ENCODE data around the gene ABCF1. TPM values are rescaled to one million over a fixed set of nuclear protein-coding genes. Genes with fewer than 3 reads are reported as not detected.
A peak's percentile ranks its signal among the peaks of the same experiment; 100 is the strongest.

ABCF1 gene
- total RNA-seq, 1 experiment from 2014 or later, result 101 TPM

- no peaks in the 10 kb centered on the region for H3K9me3 Mint-ChIP-seq
- H3K36me3 Mint-ChIP-seq, result peaks cover 2% of the 10 kb centered on the region; the same call in 1 of the 2 replicates
- H3K27ac Mint-ChIP-seq, result no peak overlapping the region
- peaks cover 10% of the 10 kb centered on the region for H3K4me1 Mint-ChIP-seq
- POLR2A ChIA-PET, result interaction anchor here (0.9 to 1.4 kb wide), 3 partner anchors 9 to 57 kb away, joined by 3 read pairs; no protein-coding TSS in a partner anchor
- CTCF ChIA-PET, result interaction anchor here (0.6 to 5.9 kb wide), 39 partner anchors 9 to 569 kb away, joined by 3 to 212 read pairs (median 5); partner anchors contain the start of genes ABCF1, NRM and TRIM39
- no peak for TF ChIP-seq GABPB1 (CRISPR knock-in tag; IDR thresholded peaks at IDR 0.05)
- 0 out of 2 replicates have a peak, but pooled peaks have one; percentile 27 for TF ChIP-seq SP1 (CRISPR knock-in tag; conservative IDR thresholded peaks at IDR 0.05)
- TF ChIP-seq, protein P1, sequence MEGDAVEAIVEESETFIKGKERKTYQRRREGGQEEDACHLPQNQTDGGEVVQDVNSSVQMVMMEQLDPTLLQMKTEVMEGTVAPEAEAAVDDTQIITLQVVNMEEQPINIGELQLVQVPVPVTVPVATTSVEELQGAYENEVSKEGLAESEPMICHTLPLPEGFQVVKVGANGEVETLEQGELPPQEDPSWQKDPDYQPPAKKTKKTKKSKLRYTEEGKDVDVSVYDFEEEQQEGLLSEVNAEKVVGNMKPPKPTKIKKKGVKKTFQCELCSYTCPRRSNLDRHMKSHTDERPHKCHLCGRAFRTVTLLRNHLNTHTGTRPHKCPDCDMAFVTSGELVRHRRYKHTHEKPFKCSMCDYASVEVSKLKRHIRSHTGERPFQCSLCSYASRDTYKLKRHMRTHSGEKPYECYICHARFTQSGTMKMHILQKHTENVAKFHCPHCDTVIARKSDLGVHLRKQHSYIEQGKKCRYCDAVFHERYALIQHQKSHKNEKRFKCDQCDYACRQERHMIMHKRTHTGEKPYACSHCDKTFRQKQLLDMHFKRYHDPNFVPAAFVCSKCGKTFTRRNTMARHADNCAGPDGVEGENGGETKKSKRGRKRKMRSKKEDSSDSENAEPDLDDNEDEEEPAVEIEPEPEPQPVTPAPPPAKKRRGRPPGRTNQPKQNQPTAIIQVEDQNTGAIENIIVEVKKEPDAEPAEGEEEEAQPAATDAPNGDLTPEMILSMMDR (IDR thresholded peaks at IDR 0.05), result peak; percentile 97
- TF ChIP-seq GRHL2 (CRISPR knock-in tag; IDR thresholded peaks at IDR 0.05; ENCODE audit: insufficient replicate concordance, severe bottlenecking), result no peak
- ATAC-seq, result peak; percentile 85
- H3K4me3 Mint-ChIP-seq, result peak overlapping the region; percentile 74
- no peaks in the 10 kb centered on the region; the same call in 1 of the 2 replicates for H3K27me3 Mint-ChIP-seq (ENCODE audit: low read depth)
- peak; percentile 80 for DNase-seq (ENCODE audit: low spot score)
Observed at GRCh38 chr6:30541515-30542403, 29.5 kb upstream of the ABCF1 start.

GRCh38 chr6:30542404-30542725, 28.9 kb upstream of the ABCF1 start:
- TF ChIP-seq ZBTB21 (CRISPR knock-in tag; IDR thresholded peaks at IDR 0.05; ENCODE audit: borderline replicate concordance), result no peak
- TF ChIP-seq MXD4 (CRISPR knock-in tag; IDR thresholded peaks at IDR 0.05; ENCODE audit: borderline replicate concordance), result no peak
- no peak for TF ChIP-seq ZNF671 (CRISPR knock-in tag; IDR thresholded peaks at IDR 0.05)
- no peak for TF ChIP-seq ZNF317 (CRISPR knock-in tag; IDR thresholded peaks at IDR 0.05; ENCODE audit: borderline replicate concordance, low read depth)
- no peak for TF ChIP-seq IRF1 (CRISPR knock-in tag; IDR thresholded peaks at IDR 0.05)
- TF ChIP-seq NR1H2 (CRISPR knock-in tag; IDR thresholded peaks at IDR 0.05), result no peak
- TF ChIP-seq STAT6 (CRISPR knock-in tag; conservative IDR thresholded peaks at IDR 0.05; ENCODE audit: low read depth), result no peak
- TF ChIP-seq HMGA2 (CRISPR knock-in tag; IDR thresholded peaks at IDR 0.05), result no peak
- TF ChIP-seq OVOL2 (CRISPR knock-in tag; IDR thresholded peaks at IDR 0.05; ENCODE audit: borderline replicate concordance), result no peak
- peaks cover 4% of the 10 kb centered on the region; the same call in 1 of the 2 replicates for H3K36me3 Mint-ChIP-seq
- no peaks in the 10 kb centered on the region for H3K9me3 Mint-ChIP-seq
- H3K27ac Mint-ChIP-seq, result no peak overlapping the region
- H3K4me3 Mint-ChIP-seq, result peak overlapping the region; percentile 74
- POLR2A ChIA-PET, result interaction anchor here (1.2 to 1.4 kb wide), 2 partner anchors 52 to 56 kb away, joined by 3 read pairs; no protein-coding TSS in a partner anchor
- no peak for DNase-seq (ENCODE audit: low spot score)
- no peak for ATAC-seq
- H3K4me1 Mint-ChIP-seq, result peaks cover 10% of the 10 kb centered on the region
- H3K27me3 Mint-ChIP-seq (ENCODE audit: low read depth), result no peaks in the 10 kb centered on the region; the same call in 1 of the 2 replicates
- CTCF ChIA-PET, result interaction anchor here (0.6 to 5.9 kb wide), 22 partner anchors 8 to 515 kb away, joined by 3 to 212 read pairs (median 9); partner anchors contain the start of gene ABCF1

- Mint-ChIP-seq H3K27me3 (ENCODE audit: low read depth) (no peaks in the 10 kb centered on the region), H3K27ac (no peak overlapping the region), H3K4me1 (peaks cover 10% of the 10 kb centered on the region), H3K36me3 (peaks cover 4% of the 10 kb centered on the region; the same call in 1 of the 2 replicates), H3K9me3 (no peaks in the 10 kb centered on the region), H3K4me3 (no peak overlapping the region)
- TF ChIP-seq SOX15 (CRISPR knock-in tag; IDR thresholded peaks at IDR 0.05), result no peak
- ATAC-seq (no peak), DNase-seq (ENCODE audit: low spot score) (no peak)
- ChIA-PET POLR2A (interaction anchor here (1.2 kb wide), 1 partner anchor 56 kb away, joined by 3 read pairs; no protein-coding TSS in a partner anchor), CTCF (interaction anchor here (0.6 to 5.9 kb wide), 12 partner anchors 11 to 515 kb away, joined by 3 to 212 read pairs (median 8); no protein-coding TSS in a partner anchor)
Observed at GRCh38 chr6:30542915-30543314, 28.3 kb upstream of the ABCF1 start.
